HepG2 (cell line): ENCODE results near the gene TACC3. TPM values are rescaled to one million over a fixed set of nuclear protein-coding genes. Genes with fewer than 3 reads are reported as not detected.

Source experiments
- MIER2 ChIP-seq: IDR thresholded peaks from 2 replicates; pipeline ENCODE4 v1.6.1; 2016; ENCODE audit warnings: missing biosample characterization, missing genetic modification reagents
- SIX1 ChIP-seq: sonication (generic); formaldehyde crosslinking; IDR thresholded peaks from 2 replicates; pipeline ENCODE4 v1.4.0; 2020; ENCODE audit warnings: missing genetic modification reagents, borderline replicate concordance
- SRSF1 ChIP-seq: fragments of 200-400 bp; formaldehyde crosslinking; optimal IDR thresholded peaks from 2 replicates; pipeline ENCODE3; 2017; ENCODE audit warnings: mild to moderate bottlenecking, low read depth, low read length, moderate library complexity
- UBTF ChIP-seq: sonication (generic); formaldehyde crosslinking; IDR thresholded peaks from 2 replicates; pipeline ENCODE4 v1.4.0; 2020; ENCODE audit warnings: mild to moderate bottlenecking, missing genetic modification reagents
- ZBED4 ChIP-seq: sonication (generic); formaldehyde crosslinking; IDR thresholded peaks from 2 replicates; pipeline ENCODE4 v1.4.0; 2020; ENCODE audit warnings: missing genetic modification reagents, borderline replicate concordance
- ZBTB10 ChIP-seq: sonication (generic); formaldehyde crosslinking; IDR thresholded peaks from 2 replicates; pipeline ENCODE4 v1.4.0; 2020; ENCODE audit warnings: missing genetic modification reagents, borderline replicate concordance
- ZNF282 ChIP-seq: fragments of 450-650 bp; IDR thresholded peaks from 2 replicates; pipeline ENCODE4 v1.6.1; 2018; ENCODE audit not compliant: partially characterized antibody
- ZNF766 ChIP-seq: sonication (generic); formaldehyde crosslinking; IDR thresholded peaks from 2 replicates; pipeline ENCODE4 v1.5.0; 2020; ENCODE audit warnings: missing genetic modification reagents, borderline replicate concordance
- polyA plus RNA-seq, 8 experiments: library from polyadenylated mRNA; depleted of rRNA in 3 of 8; stranded (reverse) in 7 of 8; unstranded in 1 of 8; fragments of >200 nt; fragmentation: Illumina TruSeq in 4 of 8; extraction: Trizol in 4 of 8; gene quantifications; 2 replicates each; pipeline versions ENCODE4 v1.2.1 to v1.2.3, GENCODE V29; 2011 to 2016; ENCODE audit warnings: low read depth in 4 of 8, missing spikeins in 1 of 8, mixed read lengths in 1 of 8; ENCODE audit not compliant: insufficient read depth in 1 of 8
- total RNA-seq, 5 experiments: library from RNA; depleted of rRNA; stranded (reverse); fragments of >200 nt; fragmentation: Illumina TruSeq; extraction: Trizol; gene quantifications; 2 replicates each; pipeline ENCODE4 v1.2.3, GENCODE V29; 2016; ENCODE audit warnings: low read depth in 1 of 5
- TF ChIP-seq, protein P1 (sequence below): IDR thresholded peaks from 2 replicates; pipeline ENCODE4 v1.6.1; 2016; ENCODE audit warnings: missing biosample characterization, missing genetic modification reagents, low read depth
- TF ChIP-seq, protein P2 (sequence below): sonication (generic); formaldehyde crosslinking; IDR thresholded peaks from 2 replicates; pipeline ENCODE4 v1.4.0; 2020; ENCODE audit warnings: missing genetic modification reagents

TACC3 gene
- total and polyA plus RNA-seq, 2 of the 13 experiments (the other 11 are each of a cell fraction or from before 2014, with no cell fraction given): 20.3 to 21.2 TPM

DNA sequence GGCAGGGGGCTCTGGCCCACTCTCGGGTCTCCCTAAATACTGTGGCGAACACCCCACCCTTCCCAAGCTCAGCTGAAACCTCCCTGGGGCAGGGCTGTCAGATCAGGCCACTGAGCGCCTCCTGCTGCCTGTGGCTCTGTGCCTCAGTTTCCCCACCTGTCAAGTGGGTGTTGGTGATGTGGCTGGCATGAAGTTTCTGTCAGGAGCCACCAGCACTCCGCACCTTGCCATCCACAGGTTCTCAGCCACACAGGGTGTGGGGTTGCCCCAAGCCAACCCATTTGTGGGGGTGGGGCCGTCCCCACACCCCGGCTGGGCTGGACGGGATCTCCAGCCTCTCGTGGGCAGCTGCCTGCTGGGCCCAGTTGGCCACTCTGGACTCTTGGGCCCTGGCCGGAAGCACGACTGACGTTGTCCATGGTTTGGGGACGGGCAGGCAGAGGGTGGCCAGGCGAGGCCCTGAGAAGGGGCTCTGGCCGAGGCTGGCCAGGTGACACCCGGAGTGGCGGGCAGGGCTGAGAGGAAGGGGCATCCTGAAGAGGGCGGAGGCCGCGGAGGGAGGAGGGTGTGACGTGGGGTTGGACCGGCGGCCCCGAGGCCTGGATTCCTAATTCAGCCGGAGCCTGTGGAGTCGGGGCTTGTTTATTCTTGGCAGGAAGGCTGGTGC, 66.2 kb downstream of the TACC3 start (continued):
- TF ChIP-seq, protein P1, sequence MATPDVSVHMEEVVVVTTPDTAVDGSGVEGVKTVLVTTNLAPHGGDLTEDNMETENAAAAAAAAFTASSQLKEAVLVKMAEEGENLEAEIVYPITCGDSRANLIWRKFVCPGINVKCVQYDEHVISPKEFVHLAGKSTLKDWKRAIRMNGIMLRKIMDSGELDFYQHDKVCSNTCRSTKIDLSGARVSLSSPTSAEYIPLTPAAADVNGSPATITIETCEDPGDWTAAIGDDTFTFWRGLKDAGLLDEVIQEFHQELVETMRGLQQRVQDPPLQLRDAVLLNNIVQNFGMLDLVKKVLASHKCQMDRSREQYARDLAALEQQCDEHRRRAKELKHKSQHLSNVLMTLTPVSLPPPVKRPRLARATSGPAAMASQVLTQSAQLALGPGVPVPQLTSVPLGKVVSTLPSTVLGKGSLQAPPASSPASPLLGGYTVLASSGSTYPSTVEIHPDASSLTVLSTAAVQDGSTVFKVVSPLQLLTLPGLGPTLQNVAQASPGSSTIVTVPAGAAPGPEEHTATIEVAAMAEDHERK (CRISPR knock-in tag): no peak
- TF ChIP-seq UBTF (CRISPR knock-in tag) (peak; percentile 22; the same call in 1 of the 2 replicates), ZNF282 (no peak), ZBED4 (no peak), ZBTB10 (CRISPR knock-in tag) (no peak), ZNF766 (CRISPR knock-in tag) (no peak), SRSF1 (no peak), MIER2 (CRISPR knock-in tag) (no peak), SIX1 (CRISPR knock-in tag) (no peak)
- TF ChIP-seq, protein P2, sequence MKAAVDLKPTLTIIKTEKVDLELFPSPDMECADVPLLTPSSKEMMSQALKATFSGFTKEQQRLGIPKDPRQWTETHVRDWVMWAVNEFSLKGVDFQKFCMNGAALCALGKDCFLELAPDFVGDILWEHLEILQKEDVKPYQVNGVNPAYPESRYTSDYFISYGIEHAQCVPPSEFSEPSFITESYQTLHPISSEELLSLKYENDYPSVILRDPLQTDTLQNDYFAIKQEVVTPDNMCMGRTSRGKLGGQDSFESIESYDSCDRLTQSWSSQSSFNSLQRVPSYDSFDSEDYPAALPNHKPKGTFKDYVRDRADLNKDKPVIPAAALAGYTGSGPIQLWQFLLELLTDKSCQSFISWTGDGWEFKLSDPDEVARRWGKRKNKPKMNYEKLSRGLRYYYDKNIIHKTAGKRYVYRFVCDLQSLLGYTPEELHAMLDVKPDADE (CRISPR knock-in tag): no peak
